ENCODE data around the gene OPRD1. TPM values are rescaled to one million over a fixed set of nuclear protein-coding genes. Genes with fewer than 3 reads are reported as not detected.

The OPRD1 gene
- total and polyA plus RNA-seq, 9 donors = 0.17 to 0.45 (median 0.37) TPM

- 78% methylated on average over 2 of the region's 2 CpGs for WGBS (ENCODE audit: insufficient coverage)
- no peaks in the 10 kb centered on the region for H3K9me3 ChIP-seq (replicated peaks; ENCODE audit: control insufficient read depth, low read depth, low read length)
- H3K27me3 ChIP-seq (ENCODE audit: control insufficient read depth, insufficient read depth, low read length) = no peaks in the 10 kb centered on the region
- no peak for DNase-seq
- no peaks in the 10 kb centered on the region for H3K36me3 ChIP-seq (ENCODE audit: control insufficient read depth, insufficient read depth, low read length)
- H3K27ac ChIP-seq (ENCODE audit: low read length) = no peak overlapping the region
- peaks cover 13% of the 10 kb centered on the region for H3K4me1 ChIP-seq (ENCODE audit: control insufficient read depth, insufficient read depth, low read length)
- H3K4me3 ChIP-seq (ENCODE audit: low read length) = no peak overlapping the region
Observed at GRCh38 chr1:28917757-28918118, 105.8 kb downstream of the OPRD1 start.

Other genes starting within 250 kb of the OPRD1 start
- gene RAB42, start 219.9 kb upstream of the OPRD1 start, total RNA-seq = 8.7 TPM
- gene RAB42, start 219.9 kb upstream of the OPRD1 start, polyA plus RNA-seq (ENCODE audit: insufficient read depth in 1 of 8, insufficient read length in 8 of 8, low replicate concordance in 1 of 8) = 10 to 100 TPM in 2 of 8 donors, 1 to 10 TPM in 6; 7.0 to 10.9 (median 9.2) TPM
- 37.5 TPM for gene TAF12, start 169.1 kb upstream of the OPRD1 start, total RNA-seq
- 10 to 100 TPM; 26.7 to 32.0 (median 29.7) TPM for gene TAF12, start 169.1 kb upstream of the OPRD1 start, polyA plus RNA-seq (ENCODE audit: insufficient read depth in 1 of 8, insufficient read length in 8 of 8, low replicate concordance in 1 of 8)
- not detected for gene RNU11, start 163.6 kb upstream of the OPRD1 start, total RNA-seq
- gene RNU11, start 163.6 kb upstream of the OPRD1 start, polyA plus RNA-seq (ENCODE audit: insufficient read depth in 1 of 8, insufficient read length in 8 of 8, low replicate concordance in 1 of 8) = not detected
- 5.9 TPM for gene GMEB1, start 143.4 kb upstream of the OPRD1 start, total RNA-seq
- 10 to 100 TPM in 3 of 8 donors, 1 to 10 TPM in 5; 7.1 to 13.3 (median 9.9) TPM for gene GMEB1, start 143.4 kb upstream of the OPRD1 start, polyA plus RNA-seq (ENCODE audit: insufficient read depth in 1 of 8, insufficient read length in 8 of 8, low replicate concordance in 1 of 8)
- 39.7 TPM for gene YTHDF2, start 75.2 kb upstream of the OPRD1 start, total RNA-seq
- gene YTHDF2, start 75.2 kb upstream of the OPRD1 start, polyA plus RNA-seq (ENCODE audit: insufficient read depth in 1 of 8, insufficient read length in 8 of 8, low replicate concordance in 1 of 8) = 10 to 100 TPM; 46.4 to 57.4 (median 50.9) TPM
- gene EPB41, start 102.4 kb downstream of the OPRD1 start, total RNA-seq = 12.3 TPM
- gene EPB41, start 102.4 kb downstream of the OPRD1 start, polyA plus RNA-seq (ENCODE audit: insufficient read depth in 1 of 8, insufficient read length in 8 of 8, low replicate concordance in 1 of 8) = 10 to 100 TPM in 3 of 8 donors, 1 to 10 TPM in 5; 7.2 to 14.3 (median 9.3) TPM

Data from muscle of leg (tissue), 11 donors.